ENCODE results near the gene C16orf46.
"Not testable (repeated sequence)": the region's sequence is repeated elsewhere in the genome, so short reads cannot be mapped to it uniquely, and the experiment has no call there.

Gene C16orf46, protein sequence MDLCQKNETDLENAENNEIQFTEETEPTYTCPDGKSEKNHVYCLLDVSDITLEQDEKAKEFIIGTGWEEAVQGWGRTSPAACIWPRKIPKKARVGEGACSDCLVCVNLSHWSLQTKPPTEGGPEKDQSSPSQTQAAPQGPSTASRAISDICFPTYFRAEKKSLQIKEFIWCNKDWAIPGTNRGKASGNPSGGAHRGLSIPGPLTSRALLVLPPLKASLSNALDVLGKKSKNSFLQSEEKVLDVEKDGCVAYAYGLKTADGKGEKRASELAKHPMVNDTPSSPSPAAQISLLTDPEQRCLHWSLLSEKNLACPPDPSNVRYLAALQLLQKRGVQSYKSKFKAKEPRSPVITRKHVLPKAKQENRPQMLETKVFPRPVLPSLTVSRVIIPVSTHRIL

DNA sequence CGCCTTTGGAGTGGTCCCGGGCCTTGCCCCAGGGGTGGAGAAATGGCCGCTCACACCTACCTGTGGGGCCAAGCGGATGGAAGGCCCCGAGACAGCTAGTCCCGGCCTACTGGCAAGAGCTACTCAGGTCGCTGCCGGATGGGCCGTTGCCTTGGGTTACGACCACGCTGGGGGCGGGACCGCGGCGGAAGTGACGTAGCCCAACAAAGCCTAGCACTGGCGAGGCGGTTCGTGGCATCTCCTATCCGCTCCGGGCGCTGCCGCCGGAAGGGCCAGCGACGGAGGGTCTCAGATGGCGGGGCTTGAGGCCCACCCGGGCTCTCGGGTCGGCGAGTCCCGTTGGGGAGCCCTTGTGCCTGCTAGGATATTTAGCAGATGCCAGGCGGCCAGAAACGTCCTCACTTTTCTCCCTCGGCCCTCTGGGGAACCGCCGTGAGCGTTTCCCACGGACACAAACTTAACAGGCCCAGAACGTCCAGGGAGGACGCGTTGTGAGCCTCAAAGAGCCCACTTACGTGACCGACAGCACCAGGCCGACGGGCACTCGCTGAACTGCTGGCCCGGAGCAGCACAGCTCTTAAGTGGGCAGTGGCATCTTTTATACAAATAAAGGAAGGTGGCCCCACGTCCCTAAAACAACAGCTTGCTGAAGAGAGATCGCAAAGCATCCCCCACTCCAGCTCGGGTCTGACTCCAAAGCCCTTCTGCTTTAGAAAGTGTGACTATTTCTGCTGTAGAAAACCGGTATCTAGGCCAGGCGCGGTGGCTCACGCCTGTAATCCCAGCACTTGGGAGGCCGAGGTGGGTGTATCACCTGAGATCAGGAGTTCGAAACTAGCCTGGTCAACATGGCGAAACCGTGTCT lies at the start of gene C16orf46:
Gene C16orf46 (minus strand): TSS at position 163 of the 865 bp plus-strand sequence. CDS start 13,283 bp downstream, outside the sequence.
- DNase-seq = peak; percentile 95

DNA sequence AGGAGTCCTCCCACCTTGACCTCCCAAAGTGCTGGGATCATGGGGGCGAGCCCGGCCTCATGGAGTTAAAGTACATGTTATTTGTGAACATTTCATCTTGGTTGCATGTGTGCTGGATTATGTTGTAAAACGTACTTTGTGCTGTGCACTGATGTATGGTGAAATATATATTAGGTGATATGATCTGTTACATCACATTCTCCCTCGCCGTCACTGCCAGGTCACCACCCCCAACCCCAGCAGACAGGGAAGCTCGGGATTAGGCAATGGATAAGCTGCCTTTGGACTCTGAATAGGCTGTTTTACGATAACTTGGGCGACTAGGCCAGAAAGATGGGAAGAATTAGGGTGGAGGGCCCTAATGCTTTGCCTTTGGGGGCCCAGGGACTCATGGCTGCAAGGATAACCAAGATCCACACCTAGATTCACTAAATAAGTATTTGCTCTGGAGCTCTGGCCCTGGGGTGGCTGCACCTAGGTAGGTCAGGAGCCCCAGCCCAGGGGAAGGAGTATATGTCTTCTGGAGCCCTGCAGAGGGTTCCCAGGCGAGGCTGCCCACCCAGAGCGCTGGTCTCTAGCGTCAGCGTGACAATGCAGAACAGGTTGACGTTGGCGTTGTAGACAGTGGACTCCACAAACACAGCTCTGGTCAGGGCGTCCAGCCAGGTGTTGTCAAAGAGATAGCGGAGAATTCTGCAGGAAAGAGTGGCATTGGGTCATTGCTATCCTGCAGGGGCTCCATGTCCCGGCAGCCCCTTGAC lies 46.2 kb upstream of the C16orf46 start:
- no peak for DNase-seq

DNA sequence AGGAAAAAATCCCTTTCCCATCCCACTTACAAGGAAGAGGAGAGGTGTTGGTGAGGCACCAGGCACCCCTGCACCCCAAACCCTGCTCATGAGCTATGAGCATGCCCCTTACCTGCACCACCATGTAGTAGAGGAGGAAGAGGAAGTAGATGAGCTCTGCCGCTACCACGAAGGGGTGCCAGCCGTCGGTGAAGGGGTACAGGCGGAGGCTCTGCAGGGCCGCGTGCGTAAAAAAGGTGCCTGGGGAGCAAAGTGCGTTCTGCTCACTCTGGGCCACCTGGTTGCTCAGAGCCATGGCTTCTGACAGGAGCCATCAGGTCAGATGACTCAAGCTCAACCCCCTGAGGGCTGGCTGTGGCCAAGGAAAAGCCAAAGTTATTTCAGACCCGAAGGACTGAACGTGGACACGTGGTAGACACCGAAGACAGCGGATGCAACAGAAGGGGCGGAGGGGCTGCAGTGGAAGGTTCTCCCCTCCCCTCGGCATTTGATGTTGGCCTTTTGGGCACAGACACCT lies 44.5 kb upstream of the C16orf46 start:
- DNase-seq = no peak

DNA sequence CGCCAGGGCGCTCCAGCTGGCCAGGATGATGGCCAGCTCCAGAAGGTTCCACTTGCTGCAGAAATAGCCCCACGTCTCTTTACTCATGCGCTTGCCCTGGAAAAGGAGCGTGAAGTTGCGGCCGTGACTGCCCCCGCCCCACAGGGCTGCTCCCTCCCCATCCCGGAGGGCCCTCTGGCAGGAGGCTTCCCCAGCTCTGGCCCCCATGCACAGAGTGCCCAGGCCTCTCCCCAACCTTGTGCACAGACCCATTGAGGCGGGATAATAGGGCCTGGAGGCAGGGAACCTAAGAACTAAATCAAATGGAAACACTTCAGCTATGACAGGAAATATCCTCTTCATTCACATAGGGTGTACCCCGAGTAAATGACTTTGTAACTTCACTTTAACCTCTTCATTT lies 40.4 kb upstream of the C16orf46 start:
- DNase-seq = no peak

DNA sequence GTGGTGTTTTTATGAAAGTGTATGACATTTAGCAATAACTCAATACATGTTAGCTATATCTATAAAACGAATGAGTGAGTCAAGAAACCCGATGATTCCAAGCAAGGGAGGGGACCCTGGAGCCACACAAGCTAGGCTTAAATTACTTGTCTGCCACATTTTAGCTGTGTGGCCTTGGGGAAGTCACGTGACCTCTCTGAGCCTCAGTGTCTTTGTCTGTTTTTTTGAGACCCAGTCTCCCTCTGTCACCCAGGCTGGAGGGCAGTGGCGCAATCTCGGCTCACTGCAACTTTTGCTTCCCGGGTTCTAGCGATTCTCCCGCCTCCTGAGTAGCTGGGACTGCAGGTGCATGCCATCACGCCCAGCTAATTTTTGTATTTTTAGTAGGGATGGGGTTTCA lies 39.2 kb upstream of the C16orf46 start:
- no peak for DNase-seq

DNA sequence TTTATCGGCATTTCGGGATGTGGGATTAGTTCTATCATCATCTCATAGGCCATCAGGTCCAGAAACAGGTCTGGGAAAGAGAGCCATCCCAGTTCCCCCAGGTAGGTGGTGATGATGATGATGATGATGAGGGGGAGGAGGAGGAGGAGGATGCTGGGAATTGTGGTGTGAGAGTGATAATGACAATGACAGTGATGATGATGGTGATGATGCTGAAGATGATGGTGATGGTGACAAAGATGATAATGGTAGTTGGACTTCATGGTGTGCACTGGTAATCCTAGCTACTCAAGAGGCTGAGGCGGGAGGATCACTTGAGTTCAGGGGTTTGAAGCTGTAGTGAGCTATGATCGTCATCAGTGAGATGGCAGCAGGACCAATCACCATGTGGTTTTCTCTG lies 35.4 kb upstream of the C16orf46 start:
- no peak for DNase-seq

DNA sequence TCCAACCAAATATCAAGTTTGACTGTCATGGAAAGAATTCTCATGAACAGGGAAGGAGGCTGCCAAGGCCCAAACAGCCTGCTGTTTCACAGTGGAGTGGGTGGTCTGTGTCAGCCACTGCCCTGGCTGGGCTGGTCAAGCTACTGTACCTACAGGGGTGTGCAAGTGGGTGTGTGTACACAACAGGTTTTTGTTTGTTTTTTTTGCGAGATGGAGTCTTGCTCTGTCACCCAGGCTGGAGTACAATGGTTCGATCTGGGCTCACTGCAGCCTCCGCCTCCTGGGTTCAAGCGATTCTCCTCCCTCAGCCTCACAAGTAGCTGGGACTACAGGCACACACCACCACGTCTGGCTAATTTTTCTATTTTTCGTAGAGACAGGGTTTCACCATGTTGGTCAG lies 32.2 kb upstream of the C16orf46 start:
- DNase-seq = not testable (repeated sequence)

DNA sequence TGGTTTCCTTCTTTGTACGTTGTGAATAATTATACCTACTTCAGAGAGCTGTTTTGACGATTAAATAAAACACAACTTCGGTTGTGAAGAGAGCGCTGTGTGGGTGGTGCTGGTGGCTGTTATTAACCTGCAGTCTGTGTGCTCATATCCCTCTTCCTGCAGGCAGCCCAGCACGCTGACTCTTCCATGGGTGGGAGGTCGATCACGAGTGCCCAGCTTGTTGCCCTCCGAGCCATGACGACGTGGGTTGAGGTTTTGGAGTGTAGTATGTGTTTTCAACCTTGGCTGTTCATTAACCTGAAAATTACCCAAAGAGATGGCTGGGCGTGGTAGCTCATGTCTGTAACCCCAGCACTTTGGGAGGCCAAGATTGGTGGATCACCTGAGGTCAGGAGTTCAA lies 30.5 kb upstream of the C16orf46 start:
- DNase-seq = no peak

DNA sequence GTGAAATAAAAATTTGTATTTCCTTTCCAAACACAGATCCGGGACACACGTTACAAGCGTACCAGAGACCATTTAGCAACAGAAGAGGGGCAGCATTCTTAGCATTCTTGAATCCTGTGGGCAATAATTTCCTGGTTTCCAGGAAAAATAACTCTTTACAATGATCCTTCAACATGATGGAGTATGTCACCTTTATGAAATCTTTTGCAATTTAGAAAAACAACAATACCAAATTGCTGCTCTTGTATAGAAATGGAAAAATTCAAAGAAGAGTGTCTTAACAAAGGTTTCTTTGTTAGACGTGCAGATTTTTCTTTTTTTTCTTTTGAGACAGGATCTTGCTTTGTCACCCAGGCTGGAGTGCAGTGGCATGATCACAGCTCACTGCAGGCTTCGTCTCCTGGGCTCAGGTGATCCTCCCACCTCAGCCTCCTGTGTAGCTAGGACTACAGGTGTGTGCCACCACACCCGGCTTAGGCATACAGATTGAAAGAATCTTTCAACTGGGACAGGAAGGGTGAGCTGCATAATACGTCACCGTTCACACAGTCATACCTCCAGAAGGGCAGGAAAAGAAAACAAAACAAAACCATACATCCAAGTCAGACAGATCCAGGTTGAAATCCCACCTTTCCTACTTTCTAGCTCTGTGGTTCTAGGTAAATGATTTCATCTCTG lies 29.9 kb upstream of the C16orf46 start:
- DNase-seq = no peak

DNA sequence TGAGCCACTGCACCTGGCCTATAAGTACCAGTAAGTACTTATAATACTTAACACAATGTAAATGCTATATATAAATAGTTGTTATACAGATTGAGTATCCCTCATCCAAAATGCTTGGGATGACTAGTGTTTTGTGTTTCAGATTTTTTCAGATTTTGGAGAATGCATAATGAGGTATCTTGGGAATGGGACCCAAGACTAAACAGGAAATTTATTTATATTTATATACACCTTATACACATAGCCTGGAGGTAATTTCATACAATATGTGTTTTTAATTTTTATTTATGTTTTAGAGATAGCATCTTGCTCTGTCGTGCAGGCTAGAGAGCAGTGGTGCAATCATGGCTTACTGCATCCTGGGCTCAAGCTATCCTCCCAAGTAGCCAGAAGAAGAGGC lies 28.9 kb upstream of the C16orf46 start:
- DNase-seq = no peak

DNA sequence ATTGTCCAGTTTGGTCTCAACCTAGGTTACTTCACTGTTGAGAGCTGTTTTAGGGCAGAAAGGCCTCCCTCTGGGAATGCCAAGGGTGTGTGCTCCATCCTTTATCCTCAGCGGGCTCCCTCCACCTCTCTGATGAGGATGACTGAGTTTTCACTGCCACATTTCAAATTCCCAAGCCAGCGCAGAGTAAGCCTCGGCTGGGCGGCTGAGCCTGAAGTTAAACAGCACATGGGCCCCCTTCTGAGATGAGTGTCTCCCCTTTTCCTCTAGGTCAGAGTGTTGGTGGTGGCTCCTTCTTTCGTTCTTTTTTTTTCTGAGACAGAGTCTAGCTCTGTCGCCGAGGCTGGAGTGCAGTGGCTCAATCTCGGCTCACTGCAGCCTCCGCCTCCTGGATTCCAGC lies 24.7 kb upstream of the C16orf46 start:
- DNase-seq = no peak

DNA sequence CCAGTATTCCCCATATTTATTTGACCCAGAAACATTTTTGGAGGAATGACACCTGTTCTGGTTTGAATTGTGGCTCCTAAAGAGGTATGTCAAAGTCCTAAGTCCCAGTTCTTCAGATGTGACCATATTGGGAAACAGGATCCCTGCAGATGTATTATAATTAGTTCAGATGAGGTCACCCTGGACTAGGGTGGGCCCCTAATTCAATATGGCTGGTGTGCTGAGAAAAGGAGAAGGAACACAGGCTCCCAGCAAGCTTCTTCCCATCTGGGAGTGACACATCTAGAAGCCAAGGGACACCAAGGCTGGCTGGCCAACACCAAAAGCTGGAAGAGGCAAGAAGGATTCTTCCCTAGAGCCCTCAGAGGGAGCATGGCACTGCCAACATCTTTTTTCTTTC lies 22.9 kb upstream of the C16orf46 start:
- no peak for DNase-seq

DNA sequence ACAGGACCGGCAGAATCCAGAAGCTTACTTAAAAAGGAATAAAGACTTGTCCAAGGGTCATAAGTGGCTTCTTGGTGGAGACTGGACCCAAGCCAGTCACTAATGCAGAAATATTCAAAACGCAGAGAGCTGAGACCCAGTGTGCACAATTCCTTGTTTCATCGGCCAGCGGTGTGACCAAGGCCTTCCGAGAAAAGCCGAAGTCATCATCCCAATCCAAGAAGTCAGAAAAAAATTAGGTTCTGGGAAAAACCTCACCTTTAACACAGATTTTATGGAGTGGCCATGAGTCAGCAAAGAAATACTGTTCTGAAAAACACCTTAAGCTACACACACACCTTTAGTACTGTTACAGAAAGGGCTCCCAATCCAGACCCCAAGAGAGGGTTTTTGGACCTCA lies 20.2 kb upstream of the C16orf46 start:
- DNase-seq = no peak

DNA sequence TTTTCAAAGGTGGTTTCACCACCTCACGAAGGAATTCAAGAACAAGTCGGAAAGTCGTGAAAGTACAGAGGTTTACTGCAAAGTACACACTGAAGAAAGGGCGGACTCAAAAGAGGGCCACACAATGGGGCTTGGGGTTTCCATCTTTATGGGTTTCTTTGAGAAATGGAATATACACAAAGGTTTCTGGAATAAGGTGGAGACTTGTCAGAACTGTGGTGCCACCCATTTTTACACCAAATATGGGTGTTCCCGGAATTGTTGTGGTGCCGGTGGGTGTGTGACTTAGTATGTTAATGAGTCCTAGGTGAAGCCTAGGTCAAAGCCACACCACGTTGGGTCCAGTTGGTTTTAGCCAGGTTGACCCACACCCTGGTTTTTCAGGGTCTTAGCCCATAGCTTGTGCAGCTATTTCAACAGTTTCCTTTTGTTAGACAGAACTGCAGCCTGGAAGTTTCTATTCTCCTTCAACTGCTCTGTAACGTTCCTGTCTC lies 19.7 kb upstream of the C16orf46 start:
- DNase-seq = no peak

DNA sequence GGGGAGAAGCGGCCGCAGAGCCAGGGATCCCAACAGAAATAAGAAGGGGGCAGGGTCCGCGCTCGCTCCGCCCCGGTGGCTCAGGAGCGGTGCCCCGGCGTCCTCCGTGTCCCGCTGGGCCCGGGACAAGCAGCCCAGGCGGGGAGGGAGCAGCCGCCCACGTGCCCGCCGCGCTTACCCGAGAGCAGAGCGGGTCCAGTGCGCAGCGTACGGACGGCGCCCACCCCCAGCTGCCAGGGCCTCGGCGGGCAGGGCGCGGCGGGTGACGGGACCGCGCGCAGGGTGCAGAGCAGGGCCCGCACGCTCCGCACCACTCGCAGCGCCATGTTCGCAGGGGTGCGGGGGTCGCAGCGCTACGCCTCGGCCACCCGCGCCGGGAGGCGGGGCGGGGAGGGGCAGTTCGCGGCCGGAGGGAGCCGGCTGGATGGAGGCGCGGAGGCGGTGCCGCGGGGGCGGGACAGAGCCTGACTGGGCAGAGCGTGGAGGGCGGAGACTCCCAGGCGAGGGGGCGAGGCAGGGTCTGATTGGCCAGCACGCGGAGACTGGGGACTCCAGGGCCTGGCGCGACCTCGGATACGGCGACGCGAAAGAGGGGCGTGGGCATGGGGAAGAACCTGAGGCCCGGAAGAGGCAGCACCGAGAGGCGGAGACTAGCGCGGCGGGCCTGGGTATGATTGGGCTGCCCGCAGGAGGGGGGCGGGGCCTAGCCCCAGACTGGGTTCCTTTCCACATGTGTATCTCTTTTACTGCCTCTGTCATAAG lies 19.1 kb upstream of the C16orf46 start, which contains the start of gene GCSH:
Gene GCSH (minus strand): TSS at position 443 of the 762 bp plus-strand sequence. CDS start 117 bp downstream, at position 326.
- DNase-seq = peak; percentile 97

DNA sequence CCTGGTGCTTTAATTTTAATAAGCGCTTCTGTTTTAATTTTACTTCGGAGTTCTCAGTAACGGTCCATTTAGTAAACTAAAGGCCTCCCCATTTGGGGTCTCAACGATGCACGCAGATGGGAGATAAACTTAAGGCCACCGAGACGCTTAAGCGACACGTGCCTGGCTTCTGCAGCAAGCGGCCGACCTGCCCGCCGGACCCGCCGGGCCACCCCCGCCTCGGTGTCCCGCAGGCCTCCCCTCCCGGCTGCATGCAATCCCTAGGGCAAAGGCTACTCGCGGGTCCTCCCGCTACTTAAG lies 18.6 kb upstream of the C16orf46 start:
- DNase-seq = no peak

DNA sequence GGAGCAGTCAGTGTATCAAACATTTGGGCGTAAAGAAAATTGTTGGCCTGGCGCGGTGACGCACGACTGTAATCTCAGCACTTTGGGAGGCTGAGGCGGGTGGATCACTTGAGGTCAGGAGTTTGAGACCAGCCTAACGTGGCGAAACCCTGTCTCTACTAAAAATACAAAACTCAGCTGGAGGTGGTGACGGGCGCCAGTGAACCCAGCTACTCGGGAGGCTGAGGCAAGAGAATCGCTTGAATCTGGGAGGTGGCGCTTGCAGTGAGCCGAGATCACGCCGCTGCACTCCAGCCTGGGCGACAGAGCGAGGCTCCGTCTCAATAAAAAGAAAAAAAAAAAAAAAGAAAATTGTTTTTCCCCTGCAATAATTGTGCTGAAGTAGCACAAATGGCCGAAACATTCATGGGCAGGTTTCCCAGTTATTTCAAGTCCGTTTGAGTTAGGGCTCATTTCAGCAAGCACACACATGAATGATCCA lies 17.8 kb upstream of the C16orf46 start:
- no peak for DNase-seq

DNA sequence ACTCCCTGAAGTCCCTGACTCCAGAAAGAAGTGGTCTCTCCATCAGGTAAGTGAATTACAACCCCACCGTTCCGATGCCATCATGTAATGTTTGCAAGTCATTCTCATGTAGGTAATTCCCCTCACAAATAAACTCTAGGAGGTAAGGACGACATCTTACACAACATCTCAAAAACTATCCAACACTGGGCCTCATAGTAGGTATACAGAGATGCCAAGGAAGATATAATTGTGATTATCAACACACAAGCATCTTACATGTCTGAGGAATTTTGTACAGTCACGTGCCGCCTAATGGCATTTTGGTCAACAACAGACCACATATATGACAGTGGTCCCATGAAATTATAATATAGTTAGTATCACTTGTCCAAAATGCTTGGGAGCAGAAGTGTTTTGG lies 11.8 kb upstream of the C16orf46 start:
- DNase-seq = no peak

DNA sequence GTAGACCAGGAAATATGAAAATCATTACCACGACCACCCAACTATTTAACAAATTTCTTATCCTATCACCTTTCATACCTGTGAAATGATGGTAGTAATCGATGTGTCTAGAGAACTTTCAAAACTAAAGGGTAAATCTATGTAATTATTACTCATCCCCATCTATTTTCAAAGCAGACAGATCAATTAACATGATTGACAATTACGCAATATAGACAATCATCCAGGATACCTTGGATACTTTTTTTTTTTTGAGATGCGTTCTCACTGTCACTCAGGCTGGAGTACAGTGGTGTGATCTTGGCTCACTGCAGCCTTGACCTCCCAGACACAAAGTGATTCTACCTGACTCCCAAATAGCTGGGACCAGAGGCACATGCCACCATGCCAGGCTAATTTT lies 4.0 kb upstream of the C16orf46 start:
- DNase-seq = no peak

DNA sequence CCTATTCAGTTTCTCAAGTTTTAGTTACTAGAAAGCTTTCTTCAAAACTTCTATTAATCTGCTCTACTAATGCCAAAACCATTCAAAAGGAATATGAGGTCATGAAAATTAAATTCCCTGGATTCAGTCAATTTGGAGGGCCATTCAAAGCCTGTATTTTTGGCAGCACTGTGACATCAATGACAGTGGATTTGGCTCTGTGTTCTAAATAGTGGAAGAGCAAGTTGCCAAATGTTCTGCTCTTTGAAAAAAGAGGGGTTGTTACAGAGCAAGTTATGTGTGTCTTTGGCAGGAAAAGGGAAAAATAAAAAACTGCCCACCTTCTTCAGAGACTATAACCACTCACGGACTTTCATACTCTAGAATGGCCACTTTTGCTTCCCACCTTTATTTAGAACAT lies 3.2 kb upstream of the C16orf46 start:
- no peak for DNase-seq

DNA sequence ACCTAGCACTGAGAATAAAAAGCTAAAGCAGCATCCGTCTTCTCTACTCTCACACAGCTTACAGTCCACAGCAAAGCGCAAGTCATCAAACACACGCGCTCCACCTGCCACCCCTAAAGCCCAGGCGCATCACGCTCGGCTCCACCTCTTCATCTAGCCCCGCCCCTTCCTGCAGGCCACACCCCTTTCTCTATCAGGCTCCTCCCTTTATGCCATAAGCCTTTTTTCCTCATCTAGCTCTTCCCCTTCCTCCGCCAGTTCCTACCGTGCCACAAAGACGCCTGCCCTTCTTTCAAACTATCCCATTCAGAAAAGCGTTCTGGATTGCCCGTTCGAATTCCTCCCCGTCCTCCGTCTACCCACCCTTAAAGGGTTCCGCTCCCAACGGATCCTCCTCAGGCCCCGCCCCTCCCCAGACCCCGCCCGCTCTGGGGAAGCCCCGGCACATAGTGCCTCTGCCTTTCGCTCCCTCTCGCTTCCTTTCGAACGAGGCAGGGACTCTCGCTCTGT lies 417 bp downstream of the C16orf46 start:
- DNase-seq = peak; percentile 89
